WTC11 (cell line): ENCODE results near the gene NDRG3. TPM values are rescaled to one million over a fixed set of nuclear protein-coding genes. Genes with fewer than 3 reads are reported as not detected.
A peak's percentile ranks its signal among the peaks of the same experiment; 100 is the strongest.

Source experiments
- ATAC-seq: fragments of 200-7000 bp; cut with Tn5 transposase; 2 replicates; pipeline ENCODE4 v1.10.0; 2021; ENCODE audit warnings: mild to moderate bottlenecking, moderate library complexity
- CTCF ChIA-PET: fragments of 300-600 bp; sonication (Branson Sonifier 250); formaldehyde crosslinking; loops from one replicate; lab custom pipeline; 2021; ENCODE audit warnings: antibody characterized with exemption; lab: Charles Lee
- POLR2A ChIA-PET: fragments of 350-600 bp; sonication (Branson Sonifier 250); formaldehyde crosslinking; loops from one replicate; lab custom pipeline; 2021; ENCODE audit warnings: antibody characterized with exemption; lab: Charles Lee
- DNase-seq: peaks from one replicate; pipeline ENCODE4 v3.0.0; 2021; ENCODE audit warnings: low spot score
- H3K27ac Mint-ChIP-seq: 2 replicates; pipeline ENCODE4 v1.8.0; 2021; ENCODE audit warnings: mixed read lengths
- H3K27me3 Mint-ChIP-seq: 2 replicates; pipeline ENCODE4 v1.8.0; 2021; ENCODE audit warnings: low read depth, mild to moderate bottlenecking, moderate library complexity, mixed read lengths
- H3K36me3 Mint-ChIP-seq: 2 replicates; pipeline ENCODE4 v1.8.0; 2021; ENCODE audit warnings: mixed read lengths
- H3K4me1 Mint-ChIP-seq: 2 replicates; pipeline ENCODE4 v1.8.0; 2022; ENCODE audit warnings: mixed read lengths
- H3K4me3 Mint-ChIP-seq: 2 replicates; pipeline ENCODE4 v1.8.0; 2021; ENCODE audit warnings: mild to moderate bottlenecking, moderate library complexity, mixed read lengths
- H3K9me3 Mint-ChIP-seq: 2 replicates; pipeline ENCODE4 v1.8.0; 2021; ENCODE audit warnings: mixed read lengths
- GTF2I ChIP-seq: fragments of 250-450 bp; sonication (Bioruptor Pico); conservative IDR thresholded peaks from 2 replicates; pipeline ENCODE4 v1.4.0; 2021; ENCODE audit warnings: mild to moderate bottlenecking
- NR1H2 ChIP-seq: sonication (generic); formaldehyde crosslinking; IDR thresholded peaks from 2 replicates; pipeline ENCODE4 v1.9.0; 2021; ENCODE audit warnings: mild to moderate bottlenecking, moderate library complexity, missing genetic modification reagents
- TP53 ChIP-seq: sonication (generic); formaldehyde crosslinking; IDR thresholded peaks from 2 replicates; pipeline ENCODE4 v1.8.1; 2023; ENCODE audit warnings: mild to moderate bottlenecking, missing genetic modification reagents
- ZNF121 ChIP-seq: sonication (generic); formaldehyde crosslinking; IDR thresholded peaks from 2 replicates; pipeline ENCODE4 v1.8.0; 2023; ENCODE audit warnings: missing genetic modification reagents
- ZNF138 ChIP-seq: sonication (generic); formaldehyde crosslinking; conservative IDR thresholded peaks from 2 replicates; pipeline ENCODE4 v1.8.1; 2022; ENCODE audit warnings: mild to moderate bottlenecking, moderate library complexity, missing genetic modification reagents
- total RNA-seq: library from RNA; stranded (reverse); gene quantifications from 3 replicates; pipeline ENCODE4 v1.2.3, GENCODE V29; 2021
- TF ChIP-seq, protein P1 (sequence below): fragments of 250-450 bp; sonication (Bioruptor Pico); IDR thresholded peaks from 2 replicates; pipeline ENCODE4 v1.9.0; 2021; ENCODE audit warnings: mild to moderate bottlenecking, borderline replicate concordance

NDRG3 gene
- total RNA-seq, 1 experiment from 2014 or later: 27.0 TPM

GRCh38 chr20:36604952-36605398 lies 140.9 kb downstream of the NDRG3 start:
- Mint-ChIP-seq H3K4me3 (peak overlapping the region; percentile 97), H3K9me3 (no peaks in the 10 kb centered on the region), H3K27ac (peak overlapping the region; percentile 52; the same call in 1 of the 2 replicates), H3K36me3 (peaks cover 21% of the 10 kb centered on the region), H3K4me1 (peaks cover 17% of the 10 kb centered on the region), H3K27me3 (no peaks in the 10 kb centered on the region; the same call in 1 of the 2 replicates)
- ChIA-PET CTCF (interaction anchor here (0.5 to 2.4 kb wide), 36 partner anchors 9 to 540 kb away, joined by 3 to 22 read pairs (median 5); partner anchors contain the start of genes DSN1 and NDRG3), POLR2A (interaction anchor here (0.5 to 4.0 kb wide), 8 partner anchors 12 to 63 kb away, joined by 4 to 16 read pairs (median 6); partner anchors contain the start of gene MYL9)
- TF ChIP-seq ZNF138 (CRISPR knock-in tag) (no peak), ZNF121 (CRISPR knock-in tag) (no peak), TP53 (CRISPR knock-in tag) (no peak), GTF2I (CRISPR knock-in tag) (no peak), NR1H2 (CRISPR knock-in tag) (no peak)
- TF ChIP-seq, protein P1, sequence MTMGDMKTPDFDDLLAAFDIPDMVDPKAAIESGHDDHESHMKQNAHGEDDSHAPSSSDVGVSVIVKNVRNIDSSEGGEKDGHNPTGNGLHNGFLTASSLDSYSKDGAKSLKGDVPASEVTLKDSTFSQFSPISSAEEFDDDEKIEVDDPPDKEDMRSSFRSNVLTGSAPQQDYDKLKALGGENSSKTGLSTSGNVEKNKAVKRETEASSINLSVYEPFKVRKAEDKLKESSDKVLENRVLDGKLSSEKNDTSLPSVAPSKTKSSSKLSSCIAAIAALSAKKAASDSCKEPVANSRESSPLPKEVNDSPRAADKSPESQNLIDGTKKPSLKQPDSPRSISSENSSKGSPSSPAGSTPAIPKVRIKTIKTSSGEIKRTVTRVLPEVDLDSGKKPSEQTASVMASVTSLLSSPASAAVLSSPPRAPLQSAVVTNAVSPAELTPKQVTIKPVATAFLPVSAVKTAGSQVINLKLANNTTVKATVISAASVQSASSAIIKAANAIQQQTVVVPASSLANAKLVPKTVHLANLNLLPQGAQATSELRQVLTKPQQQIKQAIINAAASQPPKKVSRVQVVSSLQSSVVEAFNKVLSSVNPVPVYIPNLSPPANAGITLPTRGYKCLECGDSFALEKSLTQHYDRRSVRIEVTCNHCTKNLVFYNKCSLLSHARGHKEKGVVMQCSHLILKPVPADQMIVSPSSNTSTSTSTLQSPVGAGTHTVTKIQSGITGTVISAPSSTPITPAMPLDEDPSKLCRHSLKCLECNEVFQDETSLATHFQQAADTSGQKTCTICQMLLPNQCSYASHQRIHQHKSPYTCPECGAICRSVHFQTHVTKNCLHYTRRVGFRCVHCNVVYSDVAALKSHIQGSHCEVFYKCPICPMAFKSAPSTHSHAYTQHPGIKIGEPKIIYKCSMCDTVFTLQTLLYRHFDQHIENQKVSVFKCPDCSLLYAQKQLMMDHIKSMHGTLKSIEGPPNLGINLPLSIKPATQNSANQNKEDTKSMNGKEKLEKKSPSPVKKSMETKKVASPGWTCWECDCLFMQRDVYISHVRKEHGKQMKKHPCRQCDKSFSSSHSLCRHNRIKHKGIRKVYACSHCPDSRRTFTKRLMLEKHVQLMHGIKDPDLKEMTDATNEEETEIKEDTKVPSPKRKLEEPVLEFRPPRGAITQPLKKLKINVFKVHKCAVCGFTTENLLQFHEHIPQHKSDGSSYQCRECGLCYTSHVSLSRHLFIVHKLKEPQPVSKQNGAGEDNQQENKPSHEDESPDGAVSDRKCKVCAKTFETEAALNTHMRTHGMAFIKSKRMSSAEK (CRISPR knock-in tag): no peak
- ATAC-seq (no peak), DNase-seq (no peak)

Other genes starting within 250 kb of the NDRG3 start
- 52.5 to 57.7 TPM (median 54.7 TPM) in 3 replicates for gene MYL9, start 204.6 kb downstream of the NDRG3 start, total RNA-seq
- gene TGIF2, start 172.5 kb downstream of the NDRG3 start, total RNA-seq: 71.1 to 88.9 TPM (median 80.3 TPM) in 3 replicates
- gene RAB5IF, start 140.3 kb downstream of the NDRG3 start, total RNA-seq: 83.2 to 89.4 TPM (median 88.4 TPM) in 3 replicates
- 0.11 to 0.23 TPM (median 0.17 TPM) in 3 replicates for gene SLA2, start 99.9 kb downstream of the NDRG3 start, total RNA-seq
- gene DSN1, start 27.7 kb upstream of the NDRG3 start, total RNA-seq: 26.0 to 27.0 TPM (median 26.9 TPM) in 3 replicates
- gene TLDC2, start 130.0 kb upstream of the NDRG3 start, total RNA-seq: 0.09 to 0.25 TPM (median 0.17 TPM) in 3 replicates
- gene SAMHD1, start 205.6 kb upstream of the NDRG3 start, total RNA-seq: 31.0 to 34.9 TPM (median 34.2 TPM) in 3 replicates